Activated CD4-positive, alpha-beta T cell treated with anti-CD3 and anti-CD28 coated beads, Interleukin-2, amount 10 ng/mL, durations not matched to agents 7 days and 5 days (primary cell): ENCODE data around the gene LYSMD3. TPM values are rescaled to one million over a fixed set of nuclear protein-coding genes. Genes with fewer than 3 reads are reported as not detected.

Source experiments
- CTCF ChIA-PET: fragments of 350-600 bp; sonication (Branson Sonifier 250); formaldehyde crosslinking; loops from one replicate; lab custom pipeline; 2021; ENCODE audit warnings: antibody characterized with exemption; lab: Charles Lee
- POLR2A ChIA-PET: fragments of 350-600 bp; sonication (Branson Sonifier 250); formaldehyde crosslinking; loops from one replicate; lab custom pipeline; 2021; ENCODE audit warnings: antibody characterized with exemption; lab: Charles Lee
- DNase-seq: peaks from one replicate; pipeline ENCODE4 v3.0.0-alpha.2; 2020
- H3K27ac Mint-ChIP-seq: one replicate; pipeline ENCODE4 v1.8.0; 2021; ENCODE audit warnings: mild to moderate bottlenecking, moderate library complexity, mixed read lengths
- H3K27me3 Mint-ChIP-seq: one replicate; pipeline ENCODE4 v1.8.0; 2021; ENCODE audit warnings: mixed read lengths
- H3K36me3 Mint-ChIP-seq: one replicate; pipeline ENCODE4 v1.8.0; 2021; ENCODE audit warnings: low read depth, mixed read lengths
- H3K4me1 Mint-ChIP-seq: one replicate; pipeline ENCODE4 v1.8.0; 2021; ENCODE audit warnings: mixed read lengths
- H3K4me3 Mint-ChIP-seq: one replicate; pipeline ENCODE4 v1.8.0; 2021; ENCODE audit warnings: mild to moderate bottlenecking, moderate library complexity, mixed read lengths
- H3K9me3 Mint-ChIP-seq: one replicate; pipeline ENCODE4 v1.8.0; 2021; ENCODE audit warnings: mixed read lengths
- total RNA-seq, 2 experiments: library from RNA; stranded (reverse); gene quantifications; one replicate each; pipeline ENCODE4 v1.2.3, GENCODE V29; 2021

LYSMD3 gene
- total RNA-seq, 2 experiments from 2014 or later: 21.1 to 22.5 TPM

DNA sequence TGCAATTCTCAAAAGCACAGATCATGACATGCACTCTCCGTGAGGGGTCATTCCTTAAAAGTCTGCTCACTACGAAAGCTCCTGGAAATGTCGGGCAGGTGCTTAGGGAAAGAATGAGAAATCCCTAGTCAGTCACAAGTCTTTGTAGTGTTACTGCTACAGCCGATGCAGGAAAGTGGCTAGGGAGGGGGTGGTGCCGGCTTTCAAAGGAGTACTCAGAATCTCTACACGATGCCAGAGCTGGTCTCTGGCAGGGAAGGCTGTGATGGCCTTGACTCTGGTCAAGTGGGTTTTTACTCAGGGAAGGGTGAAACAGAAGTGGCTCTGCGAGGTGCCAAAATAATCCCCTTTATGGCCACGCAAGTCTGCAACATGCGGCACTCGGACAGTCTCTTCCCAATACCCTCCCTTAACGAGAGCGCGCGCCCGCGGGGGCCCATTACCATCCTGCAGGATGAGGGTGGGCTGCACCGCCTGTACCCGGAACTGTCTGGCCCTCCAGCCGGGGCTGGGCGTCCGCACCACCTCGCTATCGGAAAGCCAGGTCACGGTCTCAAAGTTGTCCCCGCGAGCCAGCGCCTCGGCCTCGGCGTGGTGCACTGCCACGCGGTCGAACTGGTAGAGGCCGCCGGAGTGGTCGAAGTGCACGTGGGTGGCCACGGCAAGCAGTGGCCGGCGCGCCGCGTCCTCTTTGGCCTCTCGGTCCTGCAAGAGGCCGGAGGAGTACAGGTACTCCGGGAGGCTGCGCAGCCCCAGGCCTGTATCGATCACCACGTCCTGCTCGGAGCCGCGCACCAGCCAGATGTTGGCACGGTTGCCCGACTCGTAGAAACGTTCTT is 55.8 kb downstream of the LYSMD3 start:
- H3K27ac Mint-ChIP-seq: peak overlapping the region; percentile 97
- peak overlapping the region; percentile 98 for H3K4me3 Mint-ChIP-seq
- DNase-seq: peak; percentile 26
- H3K36me3 Mint-ChIP-seq: peaks cover 22% of the 10 kb centered on the region
- POLR2A ChIA-PET: no interaction called here
- CTCF ChIA-PET: interaction anchor here (0.9 to 2.2 kb wide), 3 partner anchors 13 to 56 kb away, joined by 3 to 7 read pairs (median 4); partner anchors contain the start of gene LYSMD3
- peaks cover 4% of the 10 kb centered on the region for H3K9me3 Mint-ChIP-seq
- H3K27me3 Mint-ChIP-seq: no peaks in the 10 kb centered on the region
- peaks cover 44% of the 10 kb centered on the region for H3K4me1 Mint-ChIP-seq

GRCh38 chr5:90472783-90473395 is 56.5 kb downstream of the LYSMD3 start:
- ChIA-PET CTCF (interaction anchor here (0.9 to 2.2 kb wide), 2 partner anchors 12 to 57 kb away, joined by 4 to 7 read pairs; partner anchors contain the start of gene LYSMD3), POLR2A (no interaction called here)
- H3K4me3 Mint-ChIP-seq: peak overlapping the region; percentile 98
- H3K27me3 Mint-ChIP-seq: no peaks in the 10 kb centered on the region
- peaks cover 6% of the 10 kb centered on the region for H3K9me3 Mint-ChIP-seq
- DNase-seq: no peak
- peaks cover 28% of the 10 kb centered on the region for H3K36me3 Mint-ChIP-seq
- H3K27ac Mint-ChIP-seq: peak overlapping the region; percentile 97
- H3K4me1 Mint-ChIP-seq: peaks cover 44% of the 10 kb centered on the region

Other genes starting within 250 kb of the LYSMD3 start
- 10 to 100 TPM; 25.0 to 28.2 TPM for gene CETN3, start 119.8 kb downstream of the LYSMD3 start, total RNA-seq
- 1 to 10 TPM; 6.1 to 7.3 TPM for gene MBLAC2, start 54.8 kb downstream of the LYSMD3 start, total RNA-seq
- gene POLR3G, start 54.7 kb downstream of the LYSMD3 start, total RNA-seq: 1 to 10 TPM; 3.0 to 3.5 TPM
- not detected for gene ADGRV1, start 29.2 kb upstream of the LYSMD3 start, total RNA-seq